Liver (tissue), 9 donors: ENCODE results near the gene IGF2R. TPM values are rescaled to one million over a fixed set of nuclear protein-coding genes. Genes with fewer than 3 reads are reported as not detected.

Source experiments
- DNase-seq: peaks from one replicate; pipeline ENCODE4 v3.0.0-alpha.2; 2017; ENCODE audit warnings: low spot score
- H3K27ac ChIP-seq, 2 donors: one replicate each; pipeline ENCODE4 v1.7.0; 2013; ENCODE audit warnings: inconsistent platforms in 2 of 2, low read length in 2 of 2, control low read depth in 1 of 2, low read depth in 1 of 2, mild to moderate bottlenecking in 1 of 2
- H3K27me3 ChIP-seq, 4 donors: one replicate each; pipeline versions ENCODE4 v1.6.1 to v1.7.0; 2013; ENCODE audit warnings: low read length in 3 of 4, inconsistent platforms in 1 of 4, mild to moderate bottlenecking in 1 of 4, moderate library complexity in 1 of 4; ENCODE audit not compliant: control insufficient read depth in 4 of 4, insufficient read depth in 4 of 4
- H3K36me3 ChIP-seq, 4 donors: one replicate each; pipeline versions ENCODE4 v1.6.1 to v1.7.0; 2013; ENCODE audit warnings: low read length in 3 of 4, mild to moderate bottlenecking in 3 of 4, low read depth in 1 of 4, moderate library complexity in 1 of 4; ENCODE audit not compliant: control insufficient read depth in 4 of 4, insufficient read depth in 3 of 4
- H3K4me1 ChIP-seq, 4 donors: one replicate each; pipeline versions ENCODE4 v1.6.1 to v1.7.0; 2013; ENCODE audit warnings: low read length in 3 of 4, mild to moderate bottlenecking in 3 of 4, moderate library complexity in 1 of 4; ENCODE audit not compliant: control insufficient read depth in 4 of 4, insufficient read depth in 4 of 4
- H3K4me3 ChIP-seq, 3 donors: one replicate each; pipeline versions ENCODE4 v1.6.1 to v1.7.0; 2013; ENCODE audit warnings: low read length in 3 of 3, control low read depth in 1 of 3, low read depth in 1 of 3, mild to moderate bottlenecking in 1 of 3
- H3K9ac ChIP-seq, 2 donors: one replicate each; pipeline ENCODE4 v1.7.0; 2013; ENCODE audit warnings: low read length in 2 of 2, mild to moderate bottlenecking in 2 of 2, moderate library complexity in 2 of 2, control low read depth in 1 of 2, low read depth in 1 of 2
- H3K9me3 ChIP-seq, 4 donors: one replicate each; pipeline versions ENCODE4 v1.6.1 to v1.7.0; 2013; ENCODE audit warnings: low read length in 3 of 4; ENCODE audit not compliant: control insufficient read depth in 4 of 4
- ATF3 ChIP-seq: IDR thresholded peaks from 2 replicates; pipeline ENCODE4 v1.6.1; 2016; ENCODE audit warnings: antibody characterized with exemption
- CTCF ChIP-seq: fragments of 150-350 bp; IDR thresholded peaks from 2 replicates; pipeline ENCODE4 v1.5.1; 2017; ENCODE audit warnings: improper control_type of control experiment, low read depth, low read length; ENCODE audit not compliant: missing input control
- EGR1 ChIP-seq, 2 donors: IDR thresholded peaks; 2 replicates each; pipeline ENCODE4 v1.6.1; 2016 to 2018; ENCODE audit warnings: antibody characterized with exemption in 2 of 2, low read depth in 2 of 2
- FOXA2 ChIP-seq: IDR thresholded peaks from 2 replicates; pipeline ENCODE4 v1.6.1; 2016; ENCODE audit warnings: antibody characterized with exemption
- GABPA ChIP-seq, 2 donors: IDR thresholded peaks in 1 of 2; conservative IDR thresholded peaks in 1 of 2; 2 replicates each; pipeline ENCODE4 v1.6.1; 2016; ENCODE audit warnings: antibody characterized with exemption in 2 of 2, mild to moderate bottlenecking in 1 of 2, moderate library complexity in 1 of 2
- HNF4A ChIP-seq, 2 donors: conservative IDR thresholded peaks; 2 replicates each; pipeline ENCODE4 v1.6.1; 2016; ENCODE audit warnings: antibody characterized with exemption in 2 of 2, mild to moderate bottlenecking in 2 of 2
- HNF4G ChIP-seq: IDR thresholded peaks from 2 replicates; pipeline ENCODE4 v1.6.1; 2016; ENCODE audit warnings: antibody characterized with exemption
- JUND ChIP-seq, 2 donors: IDR thresholded peaks; 2 replicates each; pipeline ENCODE4 v1.6.1; 2016; ENCODE audit warnings: antibody characterized with exemption in 2 of 2
- REST ChIP-seq: IDR thresholded peaks from 2 replicates; pipeline ENCODE4 v1.6.1; 2016; ENCODE audit warnings: antibody characterized with exemption, mild to moderate bottlenecking
- RXRA ChIP-seq, 2 donors: IDR thresholded peaks; 2 replicates each; pipeline ENCODE4 v1.6.1; 2017 to 2018; ENCODE audit warnings: antibody characterized with exemption in 2 of 2, mild to moderate bottlenecking in 1 of 2
- TAF1 ChIP-seq: conservative IDR thresholded peaks from 2 replicates; pipeline ENCODE4 v1.6.1; 2016; ENCODE audit warnings: antibody characterized with exemption, mild to moderate bottlenecking
- ZBTB33 ChIP-seq: IDR thresholded peaks from 2 replicates; pipeline ENCODE4 v1.6.1; 2016; ENCODE audit warnings: antibody characterized with exemption
- whole genome bisulfite sequencing: extraction: QIAGEN DNeasy Blood & Tissue Kit; methylation state at CpG from one replicate; pipeline ENCODE4 v1.1.7; 2013; 5-methylcytosine and 5-hydroxymethylcytosine counted together
- polyA plus RNA-seq, 2 donors: library from polyadenylated mRNA; stranded (reverse) in 1 of 2; unstranded in 1 of 2; fragments of 200-250 nt in 1 of 2; fragments of >200 nt in 1 of 2; fragmentation: Nextera tagmentation in 1 of 2; extraction: Ambion mirVana in 1 of 2; gene quantifications; one replicate each; pipeline versions ENCODE4 v1.2.1 to v1.2.3, GENCODE V29; 2013 to 2015
- total RNA-seq, 2 donors: library from RNA; depleted of rRNA; stranded (reverse); fragments of >200 nt; gene quantifications; one replicate each; pipeline ENCODE4 v1.2.3, GENCODE V29; 2014
- donor health status: healthy.
- donor health status: healthy.
- donor health status: healthy.
- donor health status: healthy.
- donor health status: healthy.

Gene IGF2R
- total and polyA plus RNA-seq, 4 donors: 16.6 to 84.9 (median 45.7) TPM

- no peak for TF ChIP-seq EGR1 (IDR thresholded peaks at IDR 0.05; ENCODE audit: low read depth in 2 of 2)
- TF ChIP-seq JUND (IDR thresholded peaks at IDR 0.05): no peak
- no peak for TF ChIP-seq TAF1
- TF ChIP-seq CTCF: no peak
- no peak for TF ChIP-seq ATF3
- TF ChIP-seq GABPA (IDR thresholded peaks at IDR 0.05 in 1 of 2, conservative IDR thresholded peaks at IDR 0.05 in 1 of 2): no peak
- no peak for TF ChIP-seq ZBTB33
- TF ChIP-seq RXRA (IDR thresholded peaks at IDR 0.05): no peak
- no peak for TF ChIP-seq HNF4G
- no peak for TF ChIP-seq HNF4A (conservative IDR thresholded peaks at IDR 0.05)
- no peak for TF ChIP-seq FOXA2
- no peak for TF ChIP-seq REST
- DNase-seq: no peak
These were observed 107.1 kb downstream of the IGF2R start for GRCh38 chr6:160076009-160076408.

GRCh38 chr6:160077024-160077423, 108.1 kb downstream of the IGF2R start:
- WGBS: 93% methylated on average over 5 of the region's 5 CpGs
- no peak for TF ChIP-seq HNF4A (conservative IDR thresholded peaks at IDR 0.05)
- no peak for DNase-seq
- H3K4me1 ChIP-seq: peaks cover 7 to 28% (median 17%) of the 10 kb centered on the region in 4 donors
- H3K9ac ChIP-seq: no peak overlapping the region
- no peaks in the 10 kb centered on the region for H3K27me3 ChIP-seq
- no peak overlapping the region for H3K4me3 ChIP-seq
- no peaks in the 10 kb centered on the region for H3K9me3 ChIP-seq
- H3K36me3 ChIP-seq: peaks cover 9 to 50% (median 34%) of the 10 kb centered on the region in 4 donors
- H3K27ac ChIP-seq: no peak overlapping the region

More at GRCh38 chr6:160076009-160076408, 107.1 kb downstream of the IGF2R start:
- H3K27ac ChIP-seq: no peak overlapping the region
- H3K4me1 ChIP-seq: peaks cover 7 to 28% (median 20%) of the 10 kb centered on the region in 4 donors
- 93% methylated on average over 5 of the region's 5 CpGs for WGBS
- no peak overlapping the region for H3K9ac ChIP-seq
- H3K9me3 ChIP-seq: no peaks in the 10 kb centered on the region
- peaks cover 9 to 50% (median 40%) of the 10 kb centered on the region in 4 donors for H3K36me3 ChIP-seq
- H3K27me3 ChIP-seq: no peaks in the 10 kb centered on the region
- H3K4me3 ChIP-seq: no peak overlapping the region
